Keratinocyte (primary cell): ENCODE results near the gene ETV1. TPM values are rescaled to one million over a fixed set of nuclear protein-coding genes. Genes with fewer than 3 reads are reported as not detected.

Source experiments
- DNase-seq: peaks from one replicate; pipeline ENCODE4 v3.0.0-alpha.2; 2011; ENCODE audit warnings: low read depth, missing footprints, low spot score
- FAIRE-seq: peaks from 2 replicates; lab custom pipeline; 2011; peaks lifted over from hg19 to GRCh38; lab: Jason Lieb, UNC
- H2AFZ ChIP-seq: 2 replicates; pipeline ENCODE4 v1.6.0; 2012; ENCODE audit warnings: low read length, control low read depth, inconsistent platforms; ENCODE audit not compliant: control insufficient read depth
- H3K27ac ChIP-seq: 2 replicates; pipeline ENCODE4 v1.5.1; 2011; ENCODE audit warnings: low read length; ENCODE audit not compliant: control insufficient read depth, insufficient read depth
- H3K27me3 ChIP-seq: 3 replicates; pipeline ENCODE4 v1.6.0; 2011; ENCODE audit warnings: low read length; ENCODE audit not compliant: control insufficient read depth, insufficient read depth; ENCODE audit errors: extremely low read depth
- H3K36me3 ChIP-seq, 2 experiments: 2 replicates in 1 of 2; 3 replicates in 1 of 2; pipeline ENCODE4 v1.5.1; 2011; ENCODE audit warnings: low read length in 2 of 2, mild to moderate bottlenecking in 1 of 2; ENCODE audit not compliant: control insufficient read depth in 2 of 2, insufficient read depth in 2 of 2; ENCODE audit errors: extremely low read depth in 1 of 2
- H3K4me1 ChIP-seq: 3 replicates; pipeline ENCODE4 v1.5.1; 2011; ENCODE audit warnings: low read length; ENCODE audit not compliant: control insufficient read depth, insufficient read depth; ENCODE audit errors: extremely low read depth
- H3K4me2 ChIP-seq: 3 replicates; pipeline ENCODE4 v1.6.0; 2011; ENCODE audit warnings: low read depth, low read length; ENCODE audit not compliant: control insufficient read depth, insufficient read depth; ENCODE audit errors: extremely low read depth
- H3K4me3 ChIP-seq, 3 experiments: fragments of 200-600 bp in 1 of 3; sonication (generic) in 1 of 3; 2 replicates in 2 of 3; 3 replicates in 1 of 3; pipeline ENCODE4 v1.5.1; 2011 to 2016; ENCODE audit warnings: low read length in 3 of 3, mild to moderate bottlenecking in 3 of 3, control low read depth in 2 of 3, inconsistent platforms in 1 of 3, low read depth in 1 of 3, mixed read lengths in 1 of 3, mixed run types in 1 of 3, moderate library complexity in 1 of 3; ENCODE audit not compliant: control insufficient read depth in 2 of 3, insufficient read depth in 2 of 3; ENCODE audit errors: extremely low read depth in 1 of 3
- H3K79me2 ChIP-seq: 2 replicates; pipeline ENCODE4 v1.6.0; 2012; ENCODE audit warnings: low read length; ENCODE audit not compliant: control insufficient read depth, insufficient read depth
- H3K9ac ChIP-seq: 3 replicates; pipeline ENCODE4 v1.6.0; 2011; ENCODE audit warnings: low read length; ENCODE audit not compliant: control insufficient read depth, insufficient read depth; ENCODE audit errors: extremely low read depth
- H3K9me1 ChIP-seq: 3 replicates; pipeline ENCODE4 v1.6.0; 2011; ENCODE audit warnings: low read length; ENCODE audit not compliant: control insufficient read depth, insufficient read depth; ENCODE audit errors: extremely low read depth
- H3K9me3 ChIP-seq: 2 replicates; pipeline ENCODE4 v1.5.1; 2012; ENCODE audit warnings: low read depth, low read length; ENCODE audit not compliant: control insufficient read depth
- H4K20me1 ChIP-seq: 3 replicates; pipeline ENCODE4 v1.6.0; 2011; ENCODE audit warnings: low read length; ENCODE audit not compliant: control insufficient read depth, insufficient read depth; ENCODE audit errors: extremely low read depth
- EZH2 ChIP-seq: IDR thresholded peaks from one replicate; pipeline ENCODE4 v1.6.1; 2012; ENCODE audit warnings: inconsistent platforms, mild to moderate bottlenecking, low read length, moderate library complexity
- dilution Hi-C: fragments of 300-500 bp; cut with MboI; formaldehyde crosslinking; loops from one replicate; pipeline ENCODE4 v1.7.0; 2020; ENCODE audit warnings: low sequenced_read_pairs; ENCODE audit not compliant: extremely low pct_ligation_motif_present
- polyA plus RNA-seq, 5 experiments: library from polyadenylated mRNA; depleted of rRNA in 3 of 5; stranded (reverse) in 3 of 5; stranded (forward) in 1 of 5; unstranded in 1 of 5; fragments of >200 nt; gene quantifications; 1 replicate in 1 of 5; 2 replicates in 3 of 5; 3 replicates in 1 of 5; pipeline versions ENCODE4 v1.2.1 to v1.2.3, GENCODE V29; 2011 to 2012; ENCODE audit warnings: missing spikeins in 2 of 5, low read depth in 1 of 5, low replicate concordance in 1 of 5
- small RNA-seq, 3 experiments: library from RNA; depleted of rRNA; stranded (forward); fragments of <200 nt; gene quantifications; one replicate each; pipeline ENCODE3, GENCODE V24; 2012; ENCODE audit warnings: low read depth in 3 of 3, low replicate concordance in 1 of 3; ENCODE audit not compliant: insufficient read length in 3 of 3
- TF ChIP-seq, protein P1 (sequence below), 3 experiments: IDR thresholded peaks in 1 of 3; conservative IDR thresholded peaks in 1 of 3; optimal IDR thresholded peaks in 1 of 3; 2 replicates in 2 of 3; 3 replicates in 1 of 3; pipeline versions ENCODE3 to v1.5.1; 2011; ENCODE audit warnings: low read length in 3 of 3, mild to moderate bottlenecking in 3 of 3, moderate library complexity in 2 of 3, control low read depth in 1 of 3, inconsistent platforms in 1 of 3; ENCODE audit not compliant: insufficient read depth in 2 of 3; ENCODE audit errors: extremely low read depth in 1 of 3

Gene ETV1
- polyA plus RNA-seq, 1 donor (not counting 4 experiments of a cell fraction or from before 2014, with no cell fraction given), result 5.0 TPM

GRCh38 chr7:13844954-13845353 is 144.5 kb downstream of the ETV1 start:
- dilution Hi-C loops, result no loop called here
- H3K27me3 ChIP-seq, result no peaks in the 10 kb centered on the region
- no peaks in the 10 kb centered on the region for H4K20me1 ChIP-seq
- no peak for FAIRE-seq
- TF ChIP-seq, protein P1, sequence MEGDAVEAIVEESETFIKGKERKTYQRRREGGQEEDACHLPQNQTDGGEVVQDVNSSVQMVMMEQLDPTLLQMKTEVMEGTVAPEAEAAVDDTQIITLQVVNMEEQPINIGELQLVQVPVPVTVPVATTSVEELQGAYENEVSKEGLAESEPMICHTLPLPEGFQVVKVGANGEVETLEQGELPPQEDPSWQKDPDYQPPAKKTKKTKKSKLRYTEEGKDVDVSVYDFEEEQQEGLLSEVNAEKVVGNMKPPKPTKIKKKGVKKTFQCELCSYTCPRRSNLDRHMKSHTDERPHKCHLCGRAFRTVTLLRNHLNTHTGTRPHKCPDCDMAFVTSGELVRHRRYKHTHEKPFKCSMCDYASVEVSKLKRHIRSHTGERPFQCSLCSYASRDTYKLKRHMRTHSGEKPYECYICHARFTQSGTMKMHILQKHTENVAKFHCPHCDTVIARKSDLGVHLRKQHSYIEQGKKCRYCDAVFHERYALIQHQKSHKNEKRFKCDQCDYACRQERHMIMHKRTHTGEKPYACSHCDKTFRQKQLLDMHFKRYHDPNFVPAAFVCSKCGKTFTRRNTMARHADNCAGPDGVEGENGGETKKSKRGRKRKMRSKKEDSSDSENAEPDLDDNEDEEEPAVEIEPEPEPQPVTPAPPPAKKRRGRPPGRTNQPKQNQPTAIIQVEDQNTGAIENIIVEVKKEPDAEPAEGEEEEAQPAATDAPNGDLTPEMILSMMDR (optimal IDR thresholded peaks at IDR 0.05 in 1 of 3, IDR thresholded peaks at IDR 0.05 in 1 of 3, conservative IDR thresholded peaks at IDR 0.05 in 1 of 3; ENCODE audit: extremely low read depth in 1 of 3, insufficient read depth in 2 of 3, low read length in 3 of 3), result no peak
- no peak for TF ChIP-seq EZH2
- H3K4me2 ChIP-seq, result no peak overlapping the region
- no peaks in the 10 kb centered on the region for H3K36me3 ChIP-seq
- peaks cover 15% of the 10 kb centered on the region for H3K4me1 ChIP-seq
- H3K27ac ChIP-seq, result no peak overlapping the region
- H3K9ac ChIP-seq, result no peak overlapping the region
- DNase-seq, result no peak
- H2AFZ ChIP-seq, result no peak overlapping the region
- H3K4me3 ChIP-seq, result no peak overlapping the region
- H3K9me1 ChIP-seq, result no peaks in the 10 kb centered on the region
- no peaks in the 10 kb centered on the region for H3K79me2 ChIP-seq
- H3K9me3 ChIP-seq, result no peaks in the 10 kb centered on the region

DNA sequence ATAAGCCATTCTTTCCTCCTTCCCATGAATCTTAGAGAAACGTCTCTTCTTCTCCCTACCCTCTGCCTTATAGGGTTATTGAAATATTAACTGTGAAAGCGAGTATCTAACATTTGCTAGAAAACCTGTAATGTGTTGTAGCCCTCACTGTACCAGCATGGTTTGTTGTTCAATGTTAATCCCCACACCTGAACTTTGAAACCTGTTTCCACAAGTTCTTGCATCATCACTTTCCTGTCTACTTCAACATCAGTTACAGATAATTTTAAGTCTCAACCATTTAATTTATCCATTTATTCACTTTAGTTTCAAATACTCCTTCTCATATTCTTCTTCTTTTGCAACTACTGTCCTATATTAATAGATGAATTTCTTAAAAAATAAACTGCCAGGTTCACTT is 148.2 kb downstream of the ETV1 start:
- no peaks in the 10 kb centered on the region for H3K9me1 ChIP-seq
- H3K36me3 ChIP-seq, result no peaks in the 10 kb centered on the region
- TF ChIP-seq, protein P1 (optimal IDR thresholded peaks at IDR 0.05 in 1 of 3, IDR thresholded peaks at IDR 0.05 in 1 of 3, conservative IDR thresholded peaks at IDR 0.05 in 1 of 3; ENCODE audit: extremely low read depth in 1 of 3, insufficient read depth in 2 of 3, low read length in 3 of 3), result no peak
- TF ChIP-seq EZH2, result no peak
- no peak overlapping the region for H3K4me3 ChIP-seq
- H3K27ac ChIP-seq, result no peak overlapping the region
- H3K4me2 ChIP-seq, result no peak overlapping the region
- H3K9ac ChIP-seq, result no peak overlapping the region
- DNase-seq (no peak), FAIRE-seq (no peak)
- H3K79me2 ChIP-seq, result no peaks in the 10 kb centered on the region
- H4K20me1 ChIP-seq, result no peaks in the 10 kb centered on the region
- dilution Hi-C loops, result no loop called here
- H3K4me1 ChIP-seq, result no peaks in the 10 kb centered on the region
- H3K27me3 ChIP-seq, result no peaks in the 10 kb centered on the region
- no peak overlapping the region for H2AFZ ChIP-seq
- no peaks in the 10 kb centered on the region for H3K9me3 ChIP-seq

Small RNAs within 50 kb of the gene (small RNA-seq; reads per million reads assigned to genes)
- gene RF00019, result 0 reads per million in 3 experiments
